ENCODE results near the gene CLOCK.

Gene CLOCK

DNA sequence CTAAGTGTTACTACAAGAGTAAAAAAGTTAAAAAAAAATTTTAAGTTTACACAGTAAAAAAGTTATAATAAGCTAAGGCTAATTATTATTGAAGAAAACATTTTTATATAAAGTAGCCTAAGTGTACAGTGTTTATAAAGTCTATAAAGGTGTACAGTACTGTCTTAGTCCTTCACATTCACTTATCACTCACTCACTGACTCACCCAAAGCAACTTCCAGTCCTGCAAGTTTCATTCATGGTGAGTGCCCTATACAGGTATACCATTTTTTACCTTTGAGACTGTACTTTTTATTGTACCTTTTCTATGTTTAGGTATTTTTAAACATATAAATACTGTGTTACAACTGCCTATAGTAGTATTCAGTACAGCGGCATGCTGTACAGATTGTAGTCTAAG, 76.7 kb downstream of the CLOCK start:
- no peaks in the 10 kb centered on the region for H3F3A ChIP-seq (ENCODE audit: control insufficient read depth, insufficient read depth)
- no peak overlapping the region for H3K4me3 ChIP-seq (ENCODE audit: low read length)
- H4K20me1 ChIP-seq (ENCODE audit: control insufficient read depth, insufficient read depth, low read depth, low read length): no peaks in the 10 kb centered on the region
- no peak for TF ChIP-seq EZH2phosphoT487 (IDR thresholded peaks at IDR 0.05; ENCODE audit: borderline replicate concordance, low read length)
- TF ChIP-seq, protein P1, sequence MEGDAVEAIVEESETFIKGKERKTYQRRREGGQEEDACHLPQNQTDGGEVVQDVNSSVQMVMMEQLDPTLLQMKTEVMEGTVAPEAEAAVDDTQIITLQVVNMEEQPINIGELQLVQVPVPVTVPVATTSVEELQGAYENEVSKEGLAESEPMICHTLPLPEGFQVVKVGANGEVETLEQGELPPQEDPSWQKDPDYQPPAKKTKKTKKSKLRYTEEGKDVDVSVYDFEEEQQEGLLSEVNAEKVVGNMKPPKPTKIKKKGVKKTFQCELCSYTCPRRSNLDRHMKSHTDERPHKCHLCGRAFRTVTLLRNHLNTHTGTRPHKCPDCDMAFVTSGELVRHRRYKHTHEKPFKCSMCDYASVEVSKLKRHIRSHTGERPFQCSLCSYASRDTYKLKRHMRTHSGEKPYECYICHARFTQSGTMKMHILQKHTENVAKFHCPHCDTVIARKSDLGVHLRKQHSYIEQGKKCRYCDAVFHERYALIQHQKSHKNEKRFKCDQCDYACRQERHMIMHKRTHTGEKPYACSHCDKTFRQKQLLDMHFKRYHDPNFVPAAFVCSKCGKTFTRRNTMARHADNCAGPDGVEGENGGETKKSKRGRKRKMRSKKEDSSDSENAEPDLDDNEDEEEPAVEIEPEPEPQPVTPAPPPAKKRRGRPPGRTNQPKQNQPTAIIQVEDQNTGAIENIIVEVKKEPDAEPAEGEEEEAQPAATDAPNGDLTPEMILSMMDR (IDR thresholded peaks at IDR 0.05; ENCODE audit: low read depth, low read length, poor library complexity, severe bottlenecking): no peak
- H3K9me2 ChIP-seq (replicated peaks; ENCODE audit: control insufficient read depth, low read length): no peaks in the 10 kb centered on the region
- H3K9me3 ChIP-seq (ENCODE audit: control insufficient read depth, insufficient read depth, low read length): peaks cover 6% of the 10 kb centered on the region; the same call in 1 of the 2 replicates
- H3K4me1 ChIP-seq (ENCODE audit: control insufficient read depth, low read length): no peaks in the 10 kb centered on the region
- no peaks in the 10 kb centered on the region for H3K27me3 ChIP-seq (ENCODE audit: control insufficient read depth, low read length)
- no peak overlapping the region for H3K27ac ChIP-seq (ENCODE audit: low read depth, low read length)
- H3K4me2 ChIP-seq (ENCODE audit: low read length): no peak overlapping the region
- no peaks in the 10 kb centered on the region for H3K79me2 ChIP-seq (ENCODE audit: control insufficient read depth, low read length)
- peaks cover 11% of the 10 kb centered on the region for H3K36me3 ChIP-seq (ENCODE audit: control insufficient read depth, low read length)

DNA sequence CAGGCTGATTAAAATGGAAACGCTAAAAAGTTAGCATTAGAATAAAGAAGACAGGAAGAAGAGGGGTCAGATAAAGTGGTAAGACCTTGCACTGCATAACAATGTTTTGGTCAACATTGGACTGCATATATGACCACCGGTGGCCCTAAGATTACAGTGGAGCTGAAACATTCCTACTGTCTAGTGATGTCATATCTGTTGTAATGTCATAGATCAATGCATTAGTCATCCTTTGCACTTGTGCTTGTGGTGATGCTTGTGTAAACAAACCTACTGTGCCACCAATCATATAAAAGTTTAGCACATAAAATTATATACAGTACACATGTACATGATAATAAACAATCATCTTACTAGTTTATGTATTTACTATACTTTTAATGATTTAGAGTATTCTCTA, 78.0 kb downstream of the CLOCK start:
- no peak overlapping the region for H3K4me3 ChIP-seq (ENCODE audit: low read length)
- no peaks in the 10 kb centered on the region for H3K4me1 ChIP-seq (ENCODE audit: control insufficient read depth, low read length)
- H3K9me2 ChIP-seq (replicated peaks; ENCODE audit: control insufficient read depth, low read length): no peaks in the 10 kb centered on the region
- no peak overlapping the region for H3K27ac ChIP-seq (ENCODE audit: low read depth, low read length)
- H3F3A ChIP-seq (ENCODE audit: control insufficient read depth, insufficient read depth): no peaks in the 10 kb centered on the region
- no peaks in the 10 kb centered on the region for H4K20me1 ChIP-seq (ENCODE audit: control insufficient read depth, insufficient read depth, low read depth, low read length)
- H3K79me2 ChIP-seq (ENCODE audit: control insufficient read depth, low read length): no peaks in the 10 kb centered on the region
- H3K4me2 ChIP-seq (ENCODE audit: low read length): no peak overlapping the region
- TF ChIP-seq, protein P1 (IDR thresholded peaks at IDR 0.05; ENCODE audit: low read depth, low read length, poor library complexity, severe bottlenecking): no peak
- TF ChIP-seq EZH2phosphoT487 (IDR thresholded peaks at IDR 0.05; ENCODE audit: borderline replicate concordance, low read length): no peak
- no peaks in the 10 kb centered on the region for H3K36me3 ChIP-seq (ENCODE audit: control insufficient read depth, low read length)
- H3K27me3 ChIP-seq (ENCODE audit: control insufficient read depth, low read length): no peaks in the 10 kb centered on the region
- no peaks in the 10 kb centered on the region for H3K9me3 ChIP-seq (ENCODE audit: control insufficient read depth, insufficient read depth, low read length)

DNA sequence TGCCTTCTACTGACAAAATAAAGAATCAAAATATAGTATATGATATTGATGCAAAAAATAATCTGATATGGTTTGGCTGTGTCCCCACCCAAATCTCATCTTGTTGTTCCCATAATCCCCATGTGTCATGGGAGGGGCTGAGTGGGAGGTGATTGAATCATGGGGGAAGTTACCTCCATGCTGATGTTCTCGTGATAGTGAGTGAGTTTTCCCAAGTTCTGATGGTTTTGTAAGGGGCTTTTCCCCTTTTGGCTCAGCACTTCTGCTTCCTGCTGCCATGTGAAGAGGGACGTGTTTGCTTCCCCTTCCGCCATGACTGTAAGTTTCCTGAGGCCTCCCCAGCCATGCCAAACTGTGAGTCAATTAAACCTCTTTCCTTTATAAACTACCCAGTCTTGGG, 80.7 kb downstream of the CLOCK start:
- TF ChIP-seq, protein P1 (IDR thresholded peaks at IDR 0.05; ENCODE audit: low read depth, low read length, poor library complexity, severe bottlenecking): no peak
- no peak for TF ChIP-seq EZH2phosphoT487 (IDR thresholded peaks at IDR 0.05; ENCODE audit: borderline replicate concordance, low read length)
- no peak overlapping the region for H3K4me3 ChIP-seq (ENCODE audit: low read length)
- H3K27ac ChIP-seq (ENCODE audit: low read depth, low read length): no peak overlapping the region
- H3K4me2 ChIP-seq (ENCODE audit: low read length): no peak overlapping the region
- no peaks in the 10 kb centered on the region for H3K9me2 ChIP-seq (replicated peaks; ENCODE audit: control insufficient read depth, low read length)
- H3F3A ChIP-seq (ENCODE audit: control insufficient read depth, insufficient read depth): no peaks in the 10 kb centered on the region
- H4K20me1 ChIP-seq (ENCODE audit: control insufficient read depth, insufficient read depth, low read depth, low read length): no peaks in the 10 kb centered on the region
- no peaks in the 10 kb centered on the region for H3K79me2 ChIP-seq (ENCODE audit: control insufficient read depth, low read length)
- no peaks in the 10 kb centered on the region for H3K27me3 ChIP-seq (ENCODE audit: control insufficient read depth, low read length)
- H3K36me3 ChIP-seq (ENCODE audit: control insufficient read depth, low read length): no peaks in the 10 kb centered on the region
- no peaks in the 10 kb centered on the region for H3K9me3 ChIP-seq (ENCODE audit: control insufficient read depth, insufficient read depth, low read length)
- H3K4me1 ChIP-seq (ENCODE audit: control insufficient read depth, low read length): no peaks in the 10 kb centered on the region

DNA sequence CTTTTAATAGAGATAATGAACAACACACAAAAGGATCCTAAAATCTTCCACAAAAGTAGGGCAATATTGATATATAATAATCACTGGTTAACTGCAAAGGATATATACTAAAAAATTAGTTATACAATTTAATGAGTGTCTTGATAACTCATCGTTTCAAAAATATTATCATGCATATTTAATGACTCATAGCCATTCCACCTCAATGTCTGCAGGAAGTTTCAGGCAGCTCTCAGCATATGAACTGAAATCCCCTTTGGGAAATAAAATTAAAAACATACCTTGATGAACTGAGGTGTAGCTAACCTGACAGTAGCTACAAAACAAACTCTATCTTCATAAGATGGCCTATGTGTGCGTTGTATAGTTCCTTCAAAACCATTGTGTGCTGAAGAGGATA, 88.1 kb downstream of the CLOCK start:
- no peaks in the 10 kb centered on the region for H3K4me1 ChIP-seq (ENCODE audit: control insufficient read depth, low read length)
- no peak overlapping the region for H3K4me3 ChIP-seq (ENCODE audit: low read length)
- H4K20me1 ChIP-seq (ENCODE audit: control insufficient read depth, insufficient read depth, low read depth, low read length): no peaks in the 10 kb centered on the region
- H3K9me2 ChIP-seq (replicated peaks; ENCODE audit: control insufficient read depth, low read length): no peaks in the 10 kb centered on the region
- no peaks in the 10 kb centered on the region for H3K36me3 ChIP-seq (ENCODE audit: control insufficient read depth, low read length)
- H3K27me3 ChIP-seq (ENCODE audit: control insufficient read depth, low read length): no peaks in the 10 kb centered on the region
- no peaks in the 10 kb centered on the region for H3F3A ChIP-seq (ENCODE audit: control insufficient read depth, insufficient read depth)
- H3K27ac ChIP-seq (ENCODE audit: low read depth, low read length): no peak overlapping the region
- TF ChIP-seq, protein P1 (IDR thresholded peaks at IDR 0.05; ENCODE audit: low read depth, low read length, poor library complexity, severe bottlenecking): no peak
- no peak for TF ChIP-seq EZH2phosphoT487 (IDR thresholded peaks at IDR 0.05; ENCODE audit: borderline replicate concordance, low read length)
- H3K79me2 ChIP-seq (ENCODE audit: control insufficient read depth, low read length): no peaks in the 10 kb centered on the region
- H3K4me2 ChIP-seq (ENCODE audit: low read length): no peak overlapping the region
- H3K9me3 ChIP-seq (ENCODE audit: control insufficient read depth, insufficient read depth, low read length): no peaks in the 10 kb centered on the region

All from DOHH2 (cell line).